Left ventricle myocardium inferior (tissue), 1 donor: ENCODE results near the gene ZNF41. TPM values are rescaled to one million over a fixed set of nuclear protein-coding genes. Genes with fewer than 3 reads are reported as not detected.

Experiments
- DNase-seq: peaks from one replicate; pipeline ENCODE4 v3.0.0-alpha.2; 2020
- H3K27ac ChIP-seq: fragments of 200-600 bp; replicated peaks from 2 replicates; pipeline ENCODE4 v1.8.0; 2021
- H3K27me3 ChIP-seq: fragments of 200-600 bp; 2 replicates; pipeline ENCODE4 v1.8.0; 2021; ENCODE audit warnings: low read depth
- H3K36me3 ChIP-seq: fragments of 200-600 bp; 2 replicates; pipeline ENCODE4 v1.8.0; 2021
- H3K4me1 ChIP-seq: fragments of 200-600 bp; 2 replicates; pipeline ENCODE4 v1.8.0; 2021
- H3K4me3 ChIP-seq: fragments of 200-600 bp; 2 replicates; pipeline ENCODE4 v1.8.0; 2021; ENCODE audit warnings: mild to moderate bottlenecking, moderate library complexity
- H3K9me3 ChIP-seq: fragments of 200-600 bp; replicated peaks from 2 replicates; pipeline ENCODE4 v1.8.0; 2021
- intact Hi-C: fragments of 100-400 bp; cut with micrococcal nuclease; formaldehyde crosslinking; loops from one replicate; pipeline ENCODE4 v1.11.0; 2022
- total RNA-seq: library from RNA; stranded (reverse); fragmentation: NEBNext Ultra II Directional; extraction: Animal tissue kit (Norgen Biotek cat#: 25700); gene quantifications from one replicate; pipeline ENCODE4 v1.2.1, GENCODE V29; 2021
- TF ChIP-seq, protein P1 (sequence below): fragments of 200-600 bp; IDR thresholded peaks from 2 replicates; pipeline ENCODE4 v1.8.0; 2021; ENCODE audit warnings: antibody characterized with exemption, mild to moderate bottlenecking, borderline replicate concordance
- donor health status: DM: no; HTN: yes; CAD: no; lungs with severe emphysema.

Gene ZNF41
- total RNA-seq, 1 donor from 2014 or later = 16.1 TPM

DNA sequence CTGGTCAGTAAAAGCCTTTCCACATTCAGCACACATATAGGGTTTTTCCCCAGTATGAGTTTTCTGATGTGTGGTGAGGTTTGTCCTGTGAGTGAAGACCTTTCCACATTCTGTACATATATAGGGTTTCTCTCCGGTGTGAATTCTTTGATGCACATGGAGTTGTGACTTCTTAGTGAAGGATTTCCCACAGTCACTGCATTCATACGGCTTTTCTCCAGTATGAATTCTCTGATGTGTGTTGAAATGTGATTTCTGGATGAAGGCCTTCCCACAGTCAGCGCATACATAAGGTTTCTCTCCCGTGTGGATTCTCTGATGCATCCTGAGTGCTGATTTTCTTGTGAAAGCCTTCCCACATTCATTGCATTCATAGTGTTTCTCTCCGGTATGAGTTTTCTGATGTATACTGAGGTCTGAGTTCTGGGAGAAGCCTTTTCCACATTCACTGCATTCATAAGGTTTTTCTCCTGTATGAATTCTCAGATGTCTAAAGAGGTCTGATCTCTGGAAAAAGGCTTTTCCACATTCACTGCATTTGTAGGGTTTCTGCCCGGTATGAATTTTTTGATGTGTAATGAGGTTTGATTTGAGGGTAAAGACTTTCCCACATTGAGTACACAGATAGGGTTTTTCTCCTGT, 34.7 kb downstream of the ZNF41 start:
- Histone ChIP-seq H3K27me3 (no peaks in the 10 kb centered on the region), H3K27ac (no peak overlapping the region), H3K4me1 (no peaks in the 10 kb centered on the region), H3K9me3 (peaks cover 23% of the 10 kb centered on the region), H3K4me3 (no peak overlapping the region), H3K36me3 (peaks cover 57% of the 10 kb centered on the region)
- DNase-seq = no peak
- TF ChIP-seq, protein P1, sequence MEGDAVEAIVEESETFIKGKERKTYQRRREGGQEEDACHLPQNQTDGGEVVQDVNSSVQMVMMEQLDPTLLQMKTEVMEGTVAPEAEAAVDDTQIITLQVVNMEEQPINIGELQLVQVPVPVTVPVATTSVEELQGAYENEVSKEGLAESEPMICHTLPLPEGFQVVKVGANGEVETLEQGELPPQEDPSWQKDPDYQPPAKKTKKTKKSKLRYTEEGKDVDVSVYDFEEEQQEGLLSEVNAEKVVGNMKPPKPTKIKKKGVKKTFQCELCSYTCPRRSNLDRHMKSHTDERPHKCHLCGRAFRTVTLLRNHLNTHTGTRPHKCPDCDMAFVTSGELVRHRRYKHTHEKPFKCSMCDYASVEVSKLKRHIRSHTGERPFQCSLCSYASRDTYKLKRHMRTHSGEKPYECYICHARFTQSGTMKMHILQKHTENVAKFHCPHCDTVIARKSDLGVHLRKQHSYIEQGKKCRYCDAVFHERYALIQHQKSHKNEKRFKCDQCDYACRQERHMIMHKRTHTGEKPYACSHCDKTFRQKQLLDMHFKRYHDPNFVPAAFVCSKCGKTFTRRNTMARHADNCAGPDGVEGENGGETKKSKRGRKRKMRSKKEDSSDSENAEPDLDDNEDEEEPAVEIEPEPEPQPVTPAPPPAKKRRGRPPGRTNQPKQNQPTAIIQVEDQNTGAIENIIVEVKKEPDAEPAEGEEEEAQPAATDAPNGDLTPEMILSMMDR = no peak
- intact Hi-C loops = no loop called here

DNA sequence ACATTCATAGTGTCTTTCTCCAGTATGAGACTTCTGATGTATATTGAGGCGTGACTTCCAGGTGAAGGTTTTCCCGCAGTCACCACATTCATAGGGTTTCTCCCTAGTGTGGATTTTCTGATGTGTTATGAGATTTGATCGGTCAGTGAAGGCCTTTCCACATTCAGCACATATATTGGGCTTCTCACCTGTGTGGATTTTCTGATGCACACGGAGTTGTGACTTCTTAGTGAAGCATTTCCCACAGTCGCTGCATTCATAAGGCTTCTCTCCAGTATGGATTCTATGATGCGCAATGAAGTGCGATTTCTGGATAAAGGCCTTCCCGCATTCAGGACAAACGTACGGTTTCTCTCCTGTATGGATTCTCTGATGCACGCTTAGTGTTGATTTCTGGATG, 35.4 kb downstream of the ZNF41 start:
- peaks cover 30% of the 10 kb centered on the region for H3K9me3 ChIP-seq
- no peak overlapping the region for H3K27ac ChIP-seq
- no peak for DNase-seq
- peaks cover 50% of the 10 kb centered on the region for H3K36me3 ChIP-seq
- intact Hi-C loops = no loop called here
- TF ChIP-seq, protein P1 = no peak
- no peaks in the 10 kb centered on the region for H3K4me1 ChIP-seq
- no peaks in the 10 kb centered on the region for H3K27me3 ChIP-seq
- H3K4me3 ChIP-seq = no peak overlapping the region

DNA sequence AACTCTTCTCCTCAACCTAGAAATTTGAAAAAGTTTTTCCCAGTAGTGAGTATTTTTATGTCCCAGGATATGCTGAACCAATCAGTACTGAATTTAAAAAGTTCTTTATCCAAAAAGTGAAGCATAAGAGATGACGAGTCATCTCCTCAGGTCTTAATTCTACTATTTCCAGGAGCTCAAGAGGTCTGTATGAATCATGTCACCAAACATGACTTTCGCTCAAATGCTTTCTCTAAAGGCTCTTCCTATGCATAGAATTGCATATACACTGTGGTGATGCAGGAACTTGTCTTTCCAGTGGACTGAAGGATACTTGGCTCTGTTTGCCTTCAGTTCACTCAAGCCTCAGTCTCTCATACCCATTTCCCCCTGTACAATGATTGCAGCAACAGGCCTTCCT, 36.1 kb downstream of the ZNF41 start:
- DNase-seq = no peak
- Histone ChIP-seq H3K27me3 (no peaks in the 10 kb centered on the region), H3K4me3 (no peak overlapping the region), H3K4me1 (no peaks in the 10 kb centered on the region), H3K27ac (no peak overlapping the region), H3K36me3 (peaks cover 44% of the 10 kb centered on the region), H3K9me3 (peaks cover 36% of the 10 kb centered on the region)
- intact Hi-C loops = no loop called here
- TF ChIP-seq, protein P1 = no peak

DNA sequence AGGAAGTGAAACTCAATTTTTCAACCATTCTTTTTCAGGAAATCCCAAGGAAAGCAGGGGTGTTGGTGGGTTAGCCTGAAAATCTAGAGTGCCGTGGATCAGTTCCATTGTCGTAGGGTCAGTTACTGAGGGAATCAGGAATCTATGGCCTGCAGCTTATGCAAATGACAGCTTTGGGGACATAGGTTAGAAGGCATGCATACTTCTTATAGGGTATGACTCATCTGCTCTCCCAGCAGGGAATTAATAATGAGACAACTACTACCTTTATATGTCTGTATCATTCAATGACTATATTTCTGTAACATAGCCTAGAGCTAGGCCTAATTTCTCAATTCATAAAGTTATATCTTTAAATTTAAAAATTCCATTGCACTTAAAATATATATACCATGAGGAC, 36.6 kb downstream of the ZNF41 start:
- Histone ChIP-seq H3K36me3 (peaks cover 38% of the 10 kb centered on the region), H3K9me3 (peaks cover 40% of the 10 kb centered on the region), H3K4me1 (no peaks in the 10 kb centered on the region), H3K27me3 (no peaks in the 10 kb centered on the region), H3K27ac (no peak overlapping the region), H3K4me3 (no peak overlapping the region)
- intact Hi-C loops = no loop called here
- TF ChIP-seq, protein P1 = no peak
- DNase-seq = no peak

DNA sequence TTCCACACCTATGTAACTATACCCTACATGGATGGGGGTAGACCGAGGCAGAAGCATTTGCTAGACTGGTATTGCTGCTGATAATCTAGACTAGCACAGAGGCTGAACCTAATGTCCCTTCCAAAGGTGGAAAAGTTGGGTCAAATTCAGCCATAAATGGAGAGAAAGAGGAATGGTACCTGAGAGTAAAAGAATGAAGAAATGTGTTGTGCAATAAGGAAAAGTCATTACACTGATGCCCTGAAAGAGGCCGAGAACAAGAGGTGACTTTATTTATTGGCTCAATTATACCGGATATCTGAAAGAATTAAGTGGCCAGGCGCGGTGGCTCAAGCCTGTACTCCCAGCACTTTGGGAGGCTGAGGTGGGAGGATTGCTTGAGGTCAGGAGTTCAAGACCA, 52.1 kb downstream of the ZNF41 start:
- Histone ChIP-seq H3K4me1 (no peaks in the 10 kb centered on the region), H3K27me3 (no peaks in the 10 kb centered on the region), H3K36me3 (no peaks in the 10 kb centered on the region), H3K9me3 (no peaks in the 10 kb centered on the region), H3K4me3 (no peak overlapping the region), H3K27ac (no peak overlapping the region)
- intact Hi-C loops = no loop called here
- TF ChIP-seq, protein P1 = no peak
- DNase-seq = no peak
